ENCODE results near the gene GRHL3. TPM values are rescaled to one million over a fixed set of nuclear protein-coding genes. Genes with fewer than 3 reads are reported as not detected.

Gene GRHL3
- total RNA-seq, 1 experiment from 2014 or later, result 2.5 TPM

DNA sequence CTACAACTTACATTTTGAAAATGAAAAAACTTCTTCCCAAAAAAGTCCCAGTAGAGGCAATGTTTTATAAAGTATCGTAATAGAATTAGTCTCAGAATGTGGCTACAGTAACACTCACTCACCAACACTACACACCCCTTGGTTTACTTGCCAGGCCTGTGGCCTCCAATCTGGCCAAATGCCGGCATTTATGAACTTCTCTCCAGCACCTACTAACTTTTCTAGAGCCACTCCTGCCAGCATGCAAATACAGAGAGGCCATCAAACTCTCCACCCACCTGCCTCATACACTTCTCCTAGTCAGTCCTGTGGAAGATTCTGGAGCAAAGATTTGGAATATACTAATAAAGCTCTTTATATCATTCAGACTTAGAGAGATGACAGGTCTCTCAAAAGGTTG lies 62.1 kb downstream of the GRHL3 start:
- TF ChIP-seq RELA (CRISPR knock-in tag; IDR thresholded peaks at IDR 0.05; ENCODE audit: borderline replicate concordance) (no peak), SOX15 (CRISPR knock-in tag; IDR thresholded peaks at IDR 0.05) (no peak), FOXJ3 (CRISPR knock-in tag; IDR thresholded peaks at IDR 0.05; ENCODE audit: borderline replicate concordance) (no peak), SMAD3 (CRISPR knock-in tag; IDR thresholded peaks at IDR 0.05; ENCODE audit: borderline replicate concordance) (no peak), USF1 (CRISPR knock-in tag; IDR thresholded peaks at IDR 0.05) (no peak), ZNF423 (CRISPR knock-in tag; IDR thresholded peaks at IDR 0.05) (no peak), IRF1 (CRISPR knock-in tag; IDR thresholded peaks at IDR 0.05) (no peak)
- Mint-ChIP-seq H3K36me3 (peaks cover 2% of the 10 kb centered on the region; the same call in 1 of the 2 replicates), H3K4me1 (peaks cover 2% of the 10 kb centered on the region; the same call in 1 of the 2 replicates), H3K4me3 (no peak overlapping the region), H3K9me3 (no peaks in the 10 kb centered on the region), H3K27ac (no peak overlapping the region), H3K27me3 (ENCODE audit: low read depth) (no peaks in the 10 kb centered on the region)
- ChIA-PET CTCF (interaction anchor here (1.6 to 2.0 kb wide), 2 partner anchors 10 to 179 kb away, joined by 4 to 7 read pairs; no protein-coding TSS in a partner anchor), POLR2A (no interaction called here)
- no peak for ATAC-seq
- no peak for DNase-seq (ENCODE audit: low spot score)

DNA sequence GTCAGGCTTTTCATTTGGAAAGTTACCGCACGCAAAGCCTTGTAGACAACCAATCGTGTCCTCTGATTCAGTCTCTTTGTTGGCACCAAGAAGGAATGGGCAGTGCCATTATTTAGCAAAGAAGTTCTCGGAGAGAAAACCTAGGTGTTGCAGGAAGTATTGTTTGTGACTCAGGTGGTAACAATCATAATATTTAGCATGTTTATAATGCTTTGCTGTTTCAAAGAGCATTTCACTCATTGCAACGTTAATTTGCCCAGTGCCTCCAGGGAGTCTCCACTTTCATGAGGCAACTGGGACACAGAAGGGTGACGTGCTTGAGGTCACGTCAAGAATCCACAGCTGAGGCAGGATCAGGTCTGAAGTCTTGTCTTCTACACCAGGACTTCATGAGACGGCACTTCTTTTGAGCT lies 63.0 kb downstream of the GRHL3 start:
- ChIA-PET POLR2A (no interaction called here), CTCF (interaction anchor here (0.7 to 2.0 kb wide), 3 partner anchors 33 to 205 kb away, joined by 3 to 7 read pairs (median 3); partner anchors contain the start of gene NIPAL3)
- TF ChIP-seq ATF2 (CRISPR knock-in tag; IDR thresholded peaks at IDR 0.05; ENCODE audit: borderline replicate concordance, low read depth) (no peak), GTF2I (CRISPR knock-in tag; conservative IDR thresholded peaks at IDR 0.05) (no peak), ATF6 (CRISPR knock-in tag; IDR thresholded peaks at IDR 0.05) (no peak), JUN (CRISPR knock-in tag; IDR thresholded peaks at IDR 0.05) (no peak), IRF2 (CRISPR knock-in tag; IDR thresholded peaks at IDR 0.05; ENCODE audit: borderline replicate concordance, low read depth) (no peak), NR1H2 (CRISPR knock-in tag; IDR thresholded peaks at IDR 0.05) (no peak), ZNF396 (CRISPR knock-in tag; IDR thresholded peaks at IDR 0.05; ENCODE audit: borderline replicate concordance) (no peak), NR2C2 (CRISPR knock-in tag; IDR thresholded peaks at IDR 0.05) (no peak), OVOL2 (CRISPR knock-in tag; IDR thresholded peaks at IDR 0.05; ENCODE audit: borderline replicate concordance) (no peak), MYBL2 (CRISPR knock-in tag; IDR thresholded peaks at IDR 0.05) (no peak), E2F1 (CRISPR knock-in tag; IDR thresholded peaks at IDR 0.05) (no peak), TEAD4 (CRISPR knock-in tag; IDR thresholded peaks at IDR 0.05) (no peak), ZNF263 (CRISPR knock-in tag; IDR thresholded peaks at IDR 0.05; ENCODE audit: low read depth) (no peak), ESRRA (CRISPR knock-in tag; IDR thresholded peaks at IDR 0.05; ENCODE audit: borderline replicate concordance) (no peak)
- TF ChIP-seq, protein P1, sequence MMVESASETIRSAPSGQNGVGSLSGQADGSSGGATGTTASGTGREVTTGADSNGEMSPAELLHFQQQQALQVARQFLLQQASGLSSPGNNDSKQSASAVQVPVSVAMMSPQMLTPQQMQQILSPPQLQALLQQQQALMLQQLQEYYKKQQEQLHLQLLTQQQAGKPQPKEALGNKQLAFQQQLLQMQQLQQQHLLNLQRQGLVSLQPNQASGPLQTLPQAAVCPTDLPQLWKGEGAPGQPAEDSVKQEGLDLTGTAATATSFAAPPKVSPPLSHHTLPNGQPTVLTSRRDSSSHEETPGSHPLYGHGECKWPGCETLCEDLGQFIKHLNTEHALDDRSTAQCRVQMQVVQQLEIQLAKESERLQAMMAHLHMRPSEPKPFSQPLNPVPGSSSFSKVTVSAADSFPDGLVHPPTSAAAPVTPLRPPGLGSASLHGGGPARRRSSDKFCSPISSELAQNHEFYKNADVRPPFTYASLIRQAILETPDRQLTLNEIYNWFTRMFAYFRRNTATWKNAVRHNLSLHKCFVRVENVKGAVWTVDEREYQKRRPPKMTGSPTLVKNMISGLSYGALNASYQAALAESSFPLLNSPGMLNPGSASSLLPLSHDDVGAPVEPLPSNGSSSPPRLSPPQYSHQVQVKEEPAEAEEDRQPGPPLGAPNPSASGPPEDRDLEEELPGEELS (CRISPR knock-in tag; IDR thresholded peaks at IDR 0.05), result no peak
- TF ChIP-seq, protein P2, sequence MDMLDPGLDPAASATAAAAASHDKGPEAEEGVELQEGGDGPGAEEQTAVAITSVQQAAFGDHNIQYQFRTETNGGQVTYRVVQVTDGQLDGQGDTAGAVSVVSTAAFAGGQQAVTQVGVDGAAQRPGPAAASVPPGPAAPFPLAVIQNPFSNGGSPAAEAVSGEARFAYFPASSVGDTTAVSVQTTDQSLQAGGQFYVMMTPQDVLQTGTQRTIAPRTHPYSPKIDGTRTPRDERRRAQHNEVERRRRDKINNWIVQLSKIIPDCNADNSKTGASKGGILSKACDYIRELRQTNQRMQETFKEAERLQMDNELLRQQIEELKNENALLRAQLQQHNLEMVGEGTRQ (CRISPR knock-in tag; IDR thresholded peaks at IDR 0.05), result no peak
- TF ChIP-seq, protein P3, sequence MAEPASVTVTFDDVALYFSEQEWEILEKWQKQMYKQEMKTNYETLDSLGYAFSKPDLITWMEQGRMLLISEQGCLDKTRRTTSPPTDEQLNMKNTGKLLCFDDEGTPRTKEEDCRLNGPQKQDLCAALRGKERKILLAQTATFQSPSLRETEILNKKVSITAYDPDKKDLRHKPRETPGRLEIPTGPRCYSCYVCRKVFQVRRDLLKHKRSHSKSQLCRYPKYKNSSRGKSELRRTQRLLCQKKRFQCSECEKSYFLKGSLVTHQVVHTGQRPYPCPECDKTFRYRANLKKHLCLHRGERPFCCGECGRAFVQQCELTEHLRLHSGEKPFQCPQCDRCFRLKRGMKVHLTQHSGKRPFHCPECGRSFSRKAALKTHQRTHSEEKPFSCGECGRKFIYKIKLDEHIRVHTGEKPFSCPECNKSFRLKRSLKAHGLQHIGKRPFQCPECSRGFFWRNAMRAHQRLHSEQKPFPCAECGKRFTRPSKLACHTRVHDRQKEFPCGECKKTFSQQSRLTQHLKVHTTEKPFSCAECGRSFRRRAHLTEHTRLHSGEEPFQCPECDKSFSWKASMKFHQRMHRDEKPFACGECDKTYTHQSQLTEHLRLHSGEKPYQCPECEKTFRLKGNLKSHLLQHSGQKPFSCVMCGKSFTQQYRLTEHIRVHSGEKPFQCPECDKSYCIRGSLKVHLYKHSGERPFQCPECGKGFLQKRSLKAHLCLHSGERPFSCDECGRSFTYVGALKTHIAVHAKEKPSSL (CRISPR knock-in tag; conservative IDR thresholded peaks at IDR 0.05), result no peak
- DNase-seq (ENCODE audit: low spot score) (no peak), ATAC-seq (no peak)
- H3K27ac Mint-ChIP-seq, result no peak overlapping the region
- no peaks in the 10 kb centered on the region for H3K9me3 Mint-ChIP-seq
- no peaks in the 10 kb centered on the region for H3K4me1 Mint-ChIP-seq
- H3K36me3 Mint-ChIP-seq, result peaks cover 2% of the 10 kb centered on the region; the same call in 1 of the 2 replicates
- H3K4me3 Mint-ChIP-seq, result no peak overlapping the region
- no peaks in the 10 kb centered on the region; the same call in 1 of the 2 replicates for H3K27me3 Mint-ChIP-seq (ENCODE audit: low read depth)
